Osteocyte (in vitro differentiated cells): ENCODE measurements around the gene AP2A1. TPM values are rescaled to one million over a fixed set of nuclear protein-coding genes. Genes with fewer than 3 reads are reported as not detected.

Experiments
- DNase-seq: peaks from one replicate; pipeline ENCODE4 v3.0.0; 2021; ENCODE audit warnings: mixed read lengths; ENCODE audit not compliant: unreplicated experiment; ENCODE audit errors: extremely low spot score
- H3K27ac Mint-ChIP-seq: one replicate; pipeline ENCODE4 v1.8.0; 2021; ENCODE audit warnings: mild to moderate bottlenecking, mixed read lengths; ENCODE audit not compliant: unreplicated experiment
- H3K27me3 Mint-ChIP-seq: one replicate; pipeline ENCODE4 v1.8.0; 2021; ENCODE audit warnings: mixed read lengths; ENCODE audit not compliant: unreplicated experiment
- H3K36me3 Mint-ChIP-seq: one replicate; pipeline ENCODE4 v1.8.0; 2021; ENCODE audit warnings: mixed read lengths; ENCODE audit not compliant: unreplicated experiment
- H3K4me1 Mint-ChIP-seq: one replicate; pipeline ENCODE4 v1.8.0; 2021; ENCODE audit warnings: mixed read lengths; ENCODE audit not compliant: unreplicated experiment
- H3K4me3 Mint-ChIP-seq: one replicate; pipeline ENCODE4 v1.8.0; 2021; ENCODE audit warnings: mild to moderate bottlenecking, moderate library complexity, mixed read lengths; ENCODE audit not compliant: unreplicated experiment
- H3K9me3 Mint-ChIP-seq: one replicate; pipeline ENCODE4 v1.8.0; 2021; ENCODE audit warnings: mixed read lengths; ENCODE audit not compliant: unreplicated experiment
- CTCF ChIP-seq: fragments of 200-600 bp; sonication (generic); IDR thresholded peaks from 2 replicates; pipeline ENCODE4 v1.5.0; 2021; ENCODE audit warnings: antibody characterized with exemption, mild to moderate bottlenecking, moderate library complexity
- total RNA-seq: library from RNA; stranded (reverse); gene quantifications from 2 replicates; pipeline ENCODE4 v1.2.1, GENCODE V29; 2021

AP2A1 gene
- total RNA-seq, 1 donor from 2014 or later = 133 TPM

- no peak for TF ChIP-seq CTCF
- Mint-ChIP-seq H3K4me3 (no peak overlapping the region), H3K36me3 (peaks cover 22% of the 10 kb centered on the region), H3K27me3 (no peaks in the 10 kb centered on the region), H3K4me1 (peaks cover under 1% of the 10 kb centered on the region), H3K9me3 (no peaks in the 10 kb centered on the region), H3K27ac (no peak overlapping the region)
- no peak for DNase-seq
These were observed 57.9 kb downstream of the AP2A1 start for GRCh38 chr19:49824662-49825061.

GRCh38 chr19:49827034-49827433 is 60.2 kb downstream of the AP2A1 start:
- no peaks in the 10 kb centered on the region for H3K27me3 Mint-ChIP-seq
- no peak for DNase-seq
- no peak overlapping the region for H3K4me3 Mint-ChIP-seq
- H3K27ac Mint-ChIP-seq = no peak overlapping the region
- H3K4me1 Mint-ChIP-seq = no peaks in the 10 kb centered on the region
- no peaks in the 10 kb centered on the region for H3K9me3 Mint-ChIP-seq
- no peak for TF ChIP-seq CTCF
- H3K36me3 Mint-ChIP-seq = peaks cover 16% of the 10 kb centered on the region

GRCh38 chr19:49829200-49829599 is 62.4 kb downstream of the AP2A1 start:
- DNase-seq = no peak
- no peaks in the 10 kb centered on the region for H3K27me3 Mint-ChIP-seq
- H3K9me3 Mint-ChIP-seq = no peaks in the 10 kb centered on the region
- no peaks in the 10 kb centered on the region for H3K4me1 Mint-ChIP-seq
- no peak overlapping the region for H3K27ac Mint-ChIP-seq
- no peak for TF ChIP-seq CTCF
- no peak overlapping the region for H3K4me3 Mint-ChIP-seq
- peaks cover 22% of the 10 kb centered on the region for H3K36me3 Mint-ChIP-seq

- DNase-seq = no peak
- H3K4me3 Mint-ChIP-seq = no peak overlapping the region
- peaks cover 24% of the 10 kb centered on the region for H3K36me3 Mint-ChIP-seq
- H3K27ac Mint-ChIP-seq = no peak overlapping the region
- no peak for TF ChIP-seq CTCF
- no peaks in the 10 kb centered on the region for H3K27me3 Mint-ChIP-seq
- H3K9me3 Mint-ChIP-seq = no peaks in the 10 kb centered on the region
- no peaks in the 10 kb centered on the region for H3K4me1 Mint-ChIP-seq
These were observed 62.9 kb downstream of the AP2A1 start for GRCh38 chr19:49829721-49830120.

GRCh38 chr19:49830766-49831165 is 64.0 kb downstream of the AP2A1 start:
- no peaks in the 10 kb centered on the region for H3K9me3 Mint-ChIP-seq
- peaks cover 28% of the 10 kb centered on the region for H3K36me3 Mint-ChIP-seq
- H3K27me3 Mint-ChIP-seq = no peaks in the 10 kb centered on the region
- no peak overlapping the region for H3K4me3 Mint-ChIP-seq
- H3K4me1 Mint-ChIP-seq = no peaks in the 10 kb centered on the region
- DNase-seq = no peak
- no peak overlapping the region for H3K27ac Mint-ChIP-seq
- TF ChIP-seq CTCF = no peak
